ENCODE data around the gene LARP1B.

DNA sequence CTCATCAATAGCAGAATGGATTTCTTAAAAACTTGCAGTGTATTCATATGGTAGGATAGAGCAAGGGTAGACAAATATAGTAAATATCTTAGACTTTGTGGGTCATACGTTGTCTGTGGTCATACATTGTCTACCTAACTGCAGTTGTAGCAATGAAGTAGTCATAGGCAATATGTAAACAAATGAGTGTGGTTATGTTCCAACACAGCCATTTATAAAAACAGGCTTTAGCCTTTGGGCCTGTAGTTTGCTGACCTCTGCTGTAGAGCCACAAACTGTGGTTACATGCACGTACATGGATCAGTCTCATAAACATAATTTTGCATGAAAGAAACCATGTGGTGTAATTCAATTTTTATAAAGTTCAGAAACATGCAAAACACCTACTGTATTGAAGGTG lies 98.9 kb downstream of the LARP1B start:
- TF ChIP-seq SUZ12 (IDR thresholded peaks at IDR 0.05; ENCODE audit: extremely low read depth, insufficient read depth, insufficient read length) = no peak
- TF ChIP-seq YY1 (IDR thresholded peaks at IDR 0.05; ENCODE audit: insufficient read depth, insufficient read length) = no peak
- TF ChIP-seq ZNF274 (IDR thresholded peaks at IDR 0.05; ENCODE audit: low read depth, low read length) = no peak

All from NT2/D1 (cell line).